Heart left ventricle (tissue), 16 donors: Measurements from ENCODE around the gene POLG. TPM values are rescaled to one million over a fixed set of nuclear protein-coding genes. Genes with fewer than 3 reads are reported as not detected.

ENCODE experiments used
- ATAC-seq, 4 donors: fragments of 200-7000 bp; cut with Tn5 transposase; one replicate each; pipeline ENCODE4 v1.9.1; 2020 to 2022; ENCODE audit warnings: moderate library complexity in 4 of 4, mild to moderate bottlenecking in 3 of 4, moderate number of reproducible peaks in 1 of 4
- DNase-seq, 5 donors: peaks; one replicate each; pipeline ENCODE4 v3.0.0-alpha.2; 2020
- H3K27ac ChIP-seq, 12 donors: fragments of 200-600 bp; sonication (generic) in 4 of 12; one replicate each; pipeline versions ENCODE4 v1.5.0 to v1.8.0; 2016 to 2022; ENCODE audit warnings: mild to moderate bottlenecking in 2 of 12
- H3K27me3 ChIP-seq, 9 donors: fragments of 200-600 bp; sonication (generic) in 2 of 9; one replicate each; pipeline versions ENCODE4 v1.5.1 to v1.8.0; 2016 to 2022; ENCODE audit warnings: mild to moderate bottlenecking in 3 of 9
- H3K36me3 ChIP-seq, 9 donors: fragments of 200-600 bp; sonication (generic) in 2 of 9; one replicate each; pipeline versions ENCODE4 v1.5.0 to v1.8.0; 2018 to 2022; ENCODE audit warnings: mild to moderate bottlenecking in 2 of 9
- H3K4me1 ChIP-seq, 12 donors: fragments of 200-600 bp; sonication (generic) in 4 of 12; one replicate each; pipeline versions ENCODE4 v1.5.0 to v1.8.0; 2016 to 2022; ENCODE audit warnings: mild to moderate bottlenecking in 3 of 12
- H3K4me3 ChIP-seq, 12 donors: fragments of 200-600 bp; sonication (generic) in 4 of 12; one replicate each; pipeline versions ENCODE4 v1.5.0 to v1.8.0; 2017 to 2022; ENCODE audit warnings: mild to moderate bottlenecking in 9 of 12, moderate library complexity in 4 of 12
- H3K9me3 ChIP-seq, 12 donors: fragments of 200-600 bp; sonication (generic) in 4 of 12; one replicate each; pipeline versions ENCODE4 v1.5.0 to v1.8.0; 2016 to 2022; ENCODE audit warnings: mild to moderate bottlenecking in 1 of 12
- POLR2A ChIP-seq, 2 donors: fragments of 450-650 bp; IDR thresholded peaks; one replicate each; pipeline ENCODE4 v1.6.1; 2017; ENCODE audit warnings: antibody characterized with exemption in 2 of 2, mild to moderate bottlenecking in 2 of 2, moderate library complexity in 2 of 2
- WGBS, 4 donors: extraction: QIAGEN DNeasy Blood & Tissue Kit in 2 of 4; methylation state at CpG; one replicate each; pipeline versions ENCODE4 v1.1.5 to v1.1.7; 2013 to 2018; 5-methylcytosine and 5-hydroxymethylcytosine counted together
- intact Hi-C, 10 donors: fragments of 100-400 bp; cut with DNase I; formaldehyde crosslinking; loops; one replicate each; pipeline versions ENCODE4 v1.11.1 to v1.14.2; 2022
- polyA plus RNA-seq, 2 donors: library from polyadenylated mRNA; stranded (reverse); fragments of 200-250 nt; gene quantifications; one replicate each; pipeline ENCODE4 v1.2.3, GENCODE V29; 2013
- total RNA-seq, 9 donors: library from RNA; depleted of rRNA in 2 of 9; stranded (reverse); fragments of >200 nt in 2 of 9; fragmentation: NEBNext Ultra II Directional in 3 of 9; extraction: Animal tissue kit (Norgen Biotek cat#: 25700) in 3 of 9; gene quantifications; one replicate each; pipeline versions ENCODE4 v1.1.0 to v1.2.4, GENCODE V29; 2016 to 2023
- TF ChIP-seq, protein P1 (sequence below), 12 donors: fragments of 200-600 bp; sonication (generic) in 4 of 12; IDR thresholded peaks; one replicate each; pipeline versions ENCODE4 v1.5.0 to v1.8.0; 2018 to 2022; ENCODE audit warnings: antibody characterized with exemption in 12 of 12, mild to moderate bottlenecking in 5 of 12
- donor health status: ischemic (EF 13 %, LVEDD 7.1; RV severe dilation, severe dysfunction).
- donor health status: healthy with polysubstance abuse.
- donor health status: DM: no; HTN: yes; CAD: no.
- donor health status: DM: no; HTN: no; CAD: no.
- donor health status: ischemic (EF 25% LVEDD 6.9; RV normal size, moderate dysfunction).
- donor health status: ischemic (EF 25% LVEDD 5.7; RV mildly dilated, moderate dysfunction).
- donor health status: healthy.
- donor health status: DM: yes; HTN: yes; CAD: no.
- donor health status: ischemic (EF 35%, LVEDD 5.7; RV mildly dilated, moderate dysfunction).
- donor health status: nonischemic (EF 11% LVEDD 7.7; RV severe dilation, severe dysfunction).
- donor health status: DM: yes; HTN: yes; CAD: no.
- donor health status: PGD.
- donor health status: ischemic (EF 29% LVEDD 5.4; RV normal size, mild dysfunction).
- donor health status: nonischemic (EF 23%, LVEDD 6.1; RV moderate dilation, normal function).

POLG gene
- total and polyA plus RNA-seq, 11 donors = 32.1 to 79.8 (median 38.4) TPM

GRCh38 chr15:89333011-89333860 is 1.4 kb downstream of the POLG start:
- Histone ChIP-seq H3K4me1 (peaks cover 6 to 68% (median 51%) of the 10 kb centered on the region in 12 donors), H3K27me3 (no peaks in the 10 kb centered on the region), H3K36me3 (peaks cover 0 to 55% (median 51%) of the 10 kb centered on the region in 9 donors), H3K4me3 (peak overlapping the region; percentile 60 to 97 (median 82)), H3K9me3 (no peaks in the 10 kb centered on the region), H3K27ac (peak overlapping the region in 3 of 12 donors; percentile 94 to 95 (median 94))
- WGBS, 4 donors = 77 to 91% (median 88%) methylated on average over 32 to 57 of the region's 57 CpGs
- intact Hi-C loops = loop anchor here in 2 of 10 donors (10.0 kb wide), 2 partner anchors 242 to 418 kb away; partner anchors contain the start of genes MFGE8 (in 1 of the 2) and TICRR (in 1 of the 2)
- DNase-seq = peak in 1 of 5 donors; percentile 64
- TF ChIP-seq, protein P1, sequence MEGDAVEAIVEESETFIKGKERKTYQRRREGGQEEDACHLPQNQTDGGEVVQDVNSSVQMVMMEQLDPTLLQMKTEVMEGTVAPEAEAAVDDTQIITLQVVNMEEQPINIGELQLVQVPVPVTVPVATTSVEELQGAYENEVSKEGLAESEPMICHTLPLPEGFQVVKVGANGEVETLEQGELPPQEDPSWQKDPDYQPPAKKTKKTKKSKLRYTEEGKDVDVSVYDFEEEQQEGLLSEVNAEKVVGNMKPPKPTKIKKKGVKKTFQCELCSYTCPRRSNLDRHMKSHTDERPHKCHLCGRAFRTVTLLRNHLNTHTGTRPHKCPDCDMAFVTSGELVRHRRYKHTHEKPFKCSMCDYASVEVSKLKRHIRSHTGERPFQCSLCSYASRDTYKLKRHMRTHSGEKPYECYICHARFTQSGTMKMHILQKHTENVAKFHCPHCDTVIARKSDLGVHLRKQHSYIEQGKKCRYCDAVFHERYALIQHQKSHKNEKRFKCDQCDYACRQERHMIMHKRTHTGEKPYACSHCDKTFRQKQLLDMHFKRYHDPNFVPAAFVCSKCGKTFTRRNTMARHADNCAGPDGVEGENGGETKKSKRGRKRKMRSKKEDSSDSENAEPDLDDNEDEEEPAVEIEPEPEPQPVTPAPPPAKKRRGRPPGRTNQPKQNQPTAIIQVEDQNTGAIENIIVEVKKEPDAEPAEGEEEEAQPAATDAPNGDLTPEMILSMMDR (IDR thresholded peaks at IDR 0.05) = no peak
- no peak for TF ChIP-seq POLR2A (IDR thresholded peaks at IDR 0.05)
- ATAC-seq = no peak

DNA sequence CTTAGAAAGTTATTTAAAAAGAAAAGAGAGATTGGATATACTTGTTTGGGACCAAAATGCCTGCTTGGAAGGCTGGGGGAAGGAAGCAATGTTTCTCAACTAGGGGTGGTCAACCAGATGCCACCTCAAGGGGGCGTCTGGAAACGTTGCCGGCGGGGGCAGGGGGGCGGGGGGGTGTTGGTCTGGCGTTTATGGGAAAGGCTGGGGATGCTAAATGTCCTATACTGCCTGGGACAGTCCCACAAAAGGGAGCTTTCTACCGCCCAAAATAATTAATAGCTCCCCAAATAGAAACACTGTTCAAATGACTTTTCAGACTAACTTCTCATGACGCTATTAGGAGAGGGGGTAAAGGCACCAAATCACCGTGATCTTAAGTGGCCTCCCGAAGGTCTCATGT is 2.2 kb downstream of the POLG start:
- TF ChIP-seq POLR2A (IDR thresholded peaks at IDR 0.05) = no peak
- TF ChIP-seq, protein P1 (IDR thresholded peaks at IDR 0.05) = peak in 8 of 12 donors; percentile 22 to 49 (median 34)
- 23 to 42% (median 31%) methylated on average over 10 of the region's 10 CpGs for WGBS, 4 donors
- peaks cover 6 to 71% (median 51%) of the 10 kb centered on the region in 12 donors for H3K4me1 ChIP-seq
- intact Hi-C loops = loop anchor here in 2 of 10 donors (10.0 kb wide), 2 partner anchors 242 to 418 kb away; partner anchors contain the start of genes MFGE8 (in 1 of the 2) and TICRR (in 1 of the 2)
- no peak overlapping the region for H3K27ac ChIP-seq
- no peaks in the 10 kb centered on the region for H3K27me3 ChIP-seq
- DNase-seq (no peak), ATAC-seq (no peak)
- no peaks in the 10 kb centered on the region for H3K9me3 ChIP-seq
- H3K36me3 ChIP-seq = peaks cover 0 to 63% (median 59%) of the 10 kb centered on the region in 9 donors
- H3K4me3 ChIP-seq = peak overlapping the region in 6 of 12 donors; percentile 3 to 97 (median 86)

GRCh38 chr15:89330881-89331595 is 3.6 kb downstream of the POLG start:
- no peak overlapping the region for H3K4me3 ChIP-seq
- 74 to 79% (median 76%) methylated on average over 7 of the region's 7 CpGs for WGBS, 4 donors

More at GRCh38 chr15:89330881-89331595, 3.6 kb downstream of the POLG start:
- intact Hi-C loops = loop anchor here in 2 of 10 donors (10.0 kb wide), 2 partner anchors 244 to 416 kb away; partner anchors contain the start of genes MFGE8 (in 1 of the 2) and TICRR (in 1 of the 2)
- ATAC-seq (no peak), DNase-seq (no peak)
- Histone ChIP-seq H3K27ac (no peak overlapping the region), H3K36me3 (peaks cover 0 to 77% (median 73%) of the 10 kb centered on the region in 9 donors), H3K27me3 (no peaks in the 10 kb centered on the region), H3K4me1 (peaks cover 6 to 71% (median 50%) of the 10 kb centered on the region in 12 donors), H3K9me3 (no peaks in the 10 kb centered on the region)
- TF ChIP-seq, protein P1 (IDR thresholded peaks at IDR 0.05) = no peak
- no peak for TF ChIP-seq POLR2A (IDR thresholded peaks at IDR 0.05)
